ENCODE measurements around the gene CSRNP3. TPM values are rescaled to one million over a fixed set of nuclear protein-coding genes. Genes with fewer than 3 reads are reported as not detected.

CSRNP3 gene
- total RNA-seq, 1 experiment from 2014 or later: 0.05 TPM

DNA sequence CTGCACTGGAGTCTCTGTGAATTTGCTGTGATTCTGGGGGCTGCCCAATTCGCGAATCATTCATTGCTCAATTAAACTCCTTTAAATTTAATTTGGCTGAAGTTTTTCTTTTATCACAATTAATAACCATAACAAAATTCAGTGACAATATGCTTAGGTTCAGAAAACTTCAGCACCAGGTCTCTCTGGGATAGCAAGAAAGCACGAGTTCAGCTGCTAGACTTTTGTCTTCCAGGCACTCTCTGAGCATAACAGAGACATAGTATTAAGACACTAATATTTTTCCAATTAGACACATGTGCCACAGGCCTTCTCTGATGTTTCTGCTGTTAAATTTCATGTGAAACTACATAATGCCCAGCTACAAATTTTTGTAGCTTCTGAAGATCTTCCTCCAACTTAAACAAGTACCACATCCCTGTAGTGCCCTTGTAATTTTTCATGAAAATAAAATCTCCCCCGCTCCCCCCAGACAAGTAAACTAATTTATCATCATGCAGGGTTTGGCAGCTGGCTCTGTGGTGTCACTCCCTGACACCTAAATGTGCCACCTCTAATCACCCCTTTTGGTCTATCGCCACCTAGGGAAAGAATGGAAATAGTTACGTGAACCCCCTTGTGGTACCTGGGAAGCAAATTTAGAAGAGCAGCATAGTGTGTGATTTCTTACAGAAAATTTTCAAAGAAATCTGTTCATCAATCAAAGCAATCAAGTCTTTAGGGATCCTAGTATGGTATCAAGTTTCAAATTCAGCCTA, 94.1 kb downstream of the CSRNP3 start:
- CTCF ChIA-PET: interaction anchor here (0.7 to 0.8 kb wide), 2 partner anchors 21 to 37 kb away, joined by 3 to 6 read pairs; no protein-coding TSS in a partner anchor
- H3K27me3 ChIP-seq (ENCODE audit: insufficient read depth, low read length): 0 out of 2 replicates have a peak, but pooled peaks cover 3% of the 10 kb centered on the region
- H3K4me3 ChIP-seq (replicated peaks in 1 of 2; ENCODE audit: low read depth in 1 of 2, low read length in 2 of 2): no peak overlapping the region
- no peaks in the 10 kb centered on the region for H3K36me3 ChIP-seq (ENCODE audit: control insufficient read depth in 1 of 2, insufficient read depth in 2 of 2, low read length in 2 of 2)
- TF ChIP-seq ELF1 (IDR thresholded peaks at IDR 0.05; ENCODE audit: borderline replicate concordance, low read depth) (no peak), CTCF (IDR thresholded peaks at IDR 0.05 in 2 of 3, conservative IDR thresholded peaks at IDR 0.05 in 1 of 3; ENCODE audit: borderline replicate concordance in 1 of 3, insufficient read depth in 1 of 3, low read depth in 2 of 3, low read length in 2 of 3) (peak; percentile 50 to 53 (median 52); a peak in 5 of 6 replicates), TCF7L2 (IDR thresholded peaks at IDR 0.05; ENCODE audit: borderline replicate concordance, extremely low read depth, insufficient read depth, insufficient read length) (no peak), RAD21 (IDR thresholded peaks at IDR 0.05; ENCODE audit: low read depth) (peak; percentile 40; the same call in 1 of the 2 replicates)
- POLR2A ChIA-PET: no interaction called here
- H3K79me2 ChIP-seq (ENCODE audit: insufficient read depth, low read length): no peaks in the 10 kb centered on the region
- H3K4me1 ChIP-seq (ENCODE audit: control insufficient read depth in 1 of 2, insufficient read depth in 2 of 2, low read length in 2 of 2): no peaks in the 10 kb centered on the region
- intact Hi-C loops (cut with micrococcal nuclease): loop anchor here (10.0 kb wide), 1 partner anchor 61 kb away; no protein-coding TSS in a partner anchor
- no peaks in the 10 kb centered on the region for H3K9me2 ChIP-seq (ENCODE audit: insufficient read depth)
- H4K20me1 ChIP-seq (ENCODE audit: insufficient read depth): no peaks in the 10 kb centered on the region
- BruUV-seq (replicated peaks): no TSS peak
- H3K9me3 ChIP-seq (ENCODE audit: control insufficient read depth in 1 of 2, insufficient read depth in 1 of 2, low read depth in 1 of 2, low read length in 2 of 2): no peaks in the 10 kb centered on the region
- H3K9ac ChIP-seq (ENCODE audit: low read length): no peak overlapping the region
- H3K27ac ChIP-seq (ENCODE audit: low read depth, low read length): no peak overlapping the region
- H3K4me2 ChIP-seq (ENCODE audit: low read length): no peak overlapping the region
- peak; percentile 69 for ATAC-seq
- no peak overlapping the region for H2AFZ ChIP-seq (ENCODE audit: low read depth, low read length, poor library complexity, severe bottlenecking)
- no peak for DNase-seq (ENCODE audit: low read depth, low spot score)
- RAD21 ChIA-PET (ENCODE audit: low non-redundant PET in 1 of 2, low total read pairs in 2 of 2, uncharacterized antibody in 2 of 2, unreplicated experiment in 2 of 2): no interaction called here

DNA sequence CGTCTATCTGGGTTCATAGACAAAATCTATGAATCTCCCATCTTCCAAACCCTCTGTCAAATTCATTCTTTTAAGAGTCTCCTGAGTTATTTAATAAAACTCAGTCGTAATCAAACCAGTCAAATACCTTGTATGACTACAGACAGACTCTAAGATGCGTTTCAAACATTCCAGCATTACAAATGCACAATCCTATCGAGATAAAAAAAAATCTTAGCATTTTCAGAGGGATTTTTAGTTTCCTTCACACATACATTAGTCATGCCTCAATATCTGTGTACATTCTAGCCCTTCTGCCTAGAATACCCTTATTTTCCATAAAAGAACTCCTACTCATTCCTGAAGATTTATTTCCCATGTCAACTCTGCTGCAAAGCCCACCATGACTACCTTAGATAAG, 96.5 kb downstream of the CSRNP3 start:
- no TSS peak for BruUV-seq (replicated peaks)
- H3K4me3 ChIP-seq (replicated peaks in 1 of 2; ENCODE audit: low read depth in 1 of 2, low read length in 2 of 2): no peak overlapping the region
- POLR2A ChIA-PET: no interaction called here
- H3K9ac ChIP-seq (ENCODE audit: low read length): no peak overlapping the region
- ATAC-seq (no peak), DNase-seq (ENCODE audit: low read depth, low spot score) (no peak)
- H3K27ac ChIP-seq (ENCODE audit: low read depth, low read length): no peak overlapping the region
- no peaks in the 10 kb centered on the region for H3K9me3 ChIP-seq (ENCODE audit: control insufficient read depth in 1 of 2, insufficient read depth in 1 of 2, low read depth in 1 of 2, low read length in 2 of 2)
- 0 out of 2 replicates have a peak, but pooled peaks cover 3% of the 10 kb centered on the region for H3K27me3 ChIP-seq (ENCODE audit: insufficient read depth, low read length)
- no peak overlapping the region for H2AFZ ChIP-seq (ENCODE audit: low read depth, low read length, poor library complexity, severe bottlenecking)
- no peaks in the 10 kb centered on the region for H3K36me3 ChIP-seq (ENCODE audit: control insufficient read depth in 1 of 2, insufficient read depth in 2 of 2, low read length in 2 of 2)
- H3K9me2 ChIP-seq (ENCODE audit: insufficient read depth): no peaks in the 10 kb centered on the region
- CTCF ChIA-PET: no interaction called here
- TF ChIP-seq EGR1 (IDR thresholded peaks at IDR 0.05; ENCODE audit: low read depth) (no peak), ATF3 (IDR thresholded peaks at IDR 0.05) (no peak), EZH2phosphoT487 (IDR thresholded peaks at IDR 0.05; ENCODE audit: borderline replicate concordance) (no peak)
- H3K4me1 ChIP-seq (ENCODE audit: control insufficient read depth in 1 of 2, insufficient read depth in 2 of 2, low read length in 2 of 2): no peaks in the 10 kb centered on the region
- RAD21 ChIA-PET (ENCODE audit: low non-redundant PET in 1 of 2, low total read pairs in 2 of 2, uncharacterized antibody in 2 of 2, unreplicated experiment in 2 of 2): no interaction called here
- intact Hi-C loops (cut with micrococcal nuclease): loop anchor here (10.0 kb wide), 1 partner anchor 59 kb away; no protein-coding TSS in a partner anchor
- H3K79me2 ChIP-seq (ENCODE audit: insufficient read depth, low read length): no peaks in the 10 kb centered on the region
- H4K20me1 ChIP-seq (ENCODE audit: insufficient read depth): no peaks in the 10 kb centered on the region
- no peak overlapping the region for H3K4me2 ChIP-seq (ENCODE audit: low read length)
